ENCODE measurements around the gene CDK10. TPM values are rescaled to one million over a fixed set of nuclear protein-coding genes. Genes with fewer than 3 reads are reported as not detected.

Gene CDK10
- total RNA-seq, 1 donor from 2014 or later: 40.5 TPM

DNA sequence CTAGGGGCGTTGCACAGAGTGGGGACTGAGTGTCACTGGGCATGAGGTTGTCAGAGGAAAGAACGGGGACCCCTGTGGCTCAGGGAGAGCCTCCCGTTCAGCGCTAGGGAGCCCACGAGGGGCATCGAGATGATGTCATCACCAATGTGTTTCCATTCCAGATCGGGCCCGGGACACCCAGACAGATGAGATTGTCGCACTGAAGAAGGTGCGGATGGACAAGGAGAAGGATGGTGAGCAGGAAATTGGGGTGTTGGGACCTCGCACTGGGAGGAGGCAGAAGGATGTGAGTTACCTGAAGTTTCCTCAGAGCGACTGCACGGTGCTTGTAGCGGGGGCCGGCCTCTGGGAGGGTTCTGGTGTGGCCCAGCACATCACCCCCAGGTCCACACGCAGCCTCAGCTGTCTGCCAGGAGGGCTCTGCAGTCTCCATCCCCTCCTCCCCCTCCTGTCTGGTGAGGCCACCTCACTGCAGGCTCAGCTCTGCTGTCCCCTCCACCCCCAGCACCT lies 4.0 kb downstream of the CDK10 start:
- H3K36me3 Mint-ChIP-seq (ENCODE audit: low read depth, unreplicated experiment): peaks cover 15% of the 10 kb centered on the region

GRCh38 chr16:89691231-89691985 lies 4.9 kb downstream of the CDK10 start:
- no peak for DNase-seq (ENCODE audit: low read depth)
- no peak for FAIRE-seq
- no peaks in the 10 kb centered on the region for H3K27me3 ChIP-seq (ENCODE audit: insufficient read depth, low read length)
- H3K27me3 Mint-ChIP-seq (ENCODE audit: low read depth, unreplicated experiment): no peaks in the 10 kb centered on the region
- no peak overlapping the region for H2AFZ ChIP-seq (ENCODE audit: low read depth, low read length)
- H3K9me3 Mint-ChIP-seq (ENCODE audit: unreplicated experiment): no peaks in the 10 kb centered on the region
- H3K4me1 ChIP-seq (ENCODE audit: insufficient read depth, low read length): peaks cover 10% of the 10 kb centered on the region
- H3K4me1 Mint-ChIP-seq (ENCODE audit: low read depth, unreplicated experiment): peaks cover 4% of the 10 kb centered on the region
- TF ChIP-seq, protein P1, sequence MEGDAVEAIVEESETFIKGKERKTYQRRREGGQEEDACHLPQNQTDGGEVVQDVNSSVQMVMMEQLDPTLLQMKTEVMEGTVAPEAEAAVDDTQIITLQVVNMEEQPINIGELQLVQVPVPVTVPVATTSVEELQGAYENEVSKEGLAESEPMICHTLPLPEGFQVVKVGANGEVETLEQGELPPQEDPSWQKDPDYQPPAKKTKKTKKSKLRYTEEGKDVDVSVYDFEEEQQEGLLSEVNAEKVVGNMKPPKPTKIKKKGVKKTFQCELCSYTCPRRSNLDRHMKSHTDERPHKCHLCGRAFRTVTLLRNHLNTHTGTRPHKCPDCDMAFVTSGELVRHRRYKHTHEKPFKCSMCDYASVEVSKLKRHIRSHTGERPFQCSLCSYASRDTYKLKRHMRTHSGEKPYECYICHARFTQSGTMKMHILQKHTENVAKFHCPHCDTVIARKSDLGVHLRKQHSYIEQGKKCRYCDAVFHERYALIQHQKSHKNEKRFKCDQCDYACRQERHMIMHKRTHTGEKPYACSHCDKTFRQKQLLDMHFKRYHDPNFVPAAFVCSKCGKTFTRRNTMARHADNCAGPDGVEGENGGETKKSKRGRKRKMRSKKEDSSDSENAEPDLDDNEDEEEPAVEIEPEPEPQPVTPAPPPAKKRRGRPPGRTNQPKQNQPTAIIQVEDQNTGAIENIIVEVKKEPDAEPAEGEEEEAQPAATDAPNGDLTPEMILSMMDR (IDR thresholded peaks at IDR 0.05; ENCODE audit: insufficient read depth, low read depth, low read length): no peak
- H4K20me1 ChIP-seq (ENCODE audit: insufficient read depth, low read length): peaks cover 33% of the 10 kb centered on the region
- H3K27ac Mint-ChIP-seq (ENCODE audit: unreplicated experiment): no peak overlapping the region
- H3K4me2 ChIP-seq (ENCODE audit: low read length): no peak overlapping the region
- H3K27ac ChIP-seq (ENCODE audit: low read depth, low read length): no peak overlapping the region
- no peak overlapping the region for H3K4me3 ChIP-seq (ENCODE audit: insufficient read depth, low read depth, low read length)
- H3K79me2 ChIP-seq (ENCODE audit: insufficient read depth, low read length): peaks cover 25% of the 10 kb centered on the region
- no peaks in the 10 kb centered on the region for H3K9me3 ChIP-seq (ENCODE audit: insufficient read depth, low read depth, low read length)
- H3K4me3 Mint-ChIP-seq (ENCODE audit: unreplicated experiment): no peak overlapping the region
- H3K9ac ChIP-seq (ENCODE audit: low read length): no peak overlapping the region
- peaks cover 10% of the 10 kb centered on the region for H3K36me3 Mint-ChIP-seq (ENCODE audit: low read depth, unreplicated experiment)
- H3K36me3 ChIP-seq (ENCODE audit: insufficient read depth, low read length): peaks cover 12% of the 10 kb centered on the region

More for the DNA sequence above, 4.0 kb downstream of the CDK10 start:
- H3K9me3 ChIP-seq (ENCODE audit: insufficient read depth, low read depth, low read length): peaks cover 3% of the 10 kb centered on the region
- no peak overlapping the region for H2AFZ ChIP-seq (ENCODE audit: low read depth, low read length)
- peaks cover 10% of the 10 kb centered on the region for H3K4me1 ChIP-seq (ENCODE audit: insufficient read depth, low read length)
- H4K20me1 ChIP-seq (ENCODE audit: insufficient read depth, low read length): peaks cover 26% of the 10 kb centered on the region
- H3K27ac Mint-ChIP-seq (ENCODE audit: unreplicated experiment): peak overlapping the region; percentile 41
- no peak for FAIRE-seq
- no peak for DNase-seq (ENCODE audit: low read depth)
- H3K36me3 ChIP-seq (ENCODE audit: insufficient read depth, low read length): peaks cover 12% of the 10 kb centered on the region
- H3K4me1 Mint-ChIP-seq (ENCODE audit: low read depth, unreplicated experiment): peaks cover 4% of the 10 kb centered on the region
- H3K4me2 ChIP-seq (ENCODE audit: low read length): no peak overlapping the region
- no peak overlapping the region for H3K4me3 Mint-ChIP-seq (ENCODE audit: unreplicated experiment)
- no peaks in the 10 kb centered on the region for H3K27me3 Mint-ChIP-seq (ENCODE audit: low read depth, unreplicated experiment)
- no peak for TF ChIP-seq EZH2 (IDR thresholded peaks at IDR 0.05; ENCODE audit: insufficient read depth, low read length)
- TF ChIP-seq, protein P1 (IDR thresholded peaks at IDR 0.05; ENCODE audit: insufficient read depth, low read depth, low read length): no peak
- no peaks in the 10 kb centered on the region for H3K27me3 ChIP-seq (ENCODE audit: insufficient read depth, low read length)
- H3K9me3 Mint-ChIP-seq (ENCODE audit: unreplicated experiment): peaks cover 3% of the 10 kb centered on the region
- H3K4me3 ChIP-seq (ENCODE audit: insufficient read depth, low read depth, low read length): no peak overlapping the region
- H3K27ac ChIP-seq (ENCODE audit: low read depth, low read length): no peak overlapping the region
- peaks cover 25% of the 10 kb centered on the region for H3K79me2 ChIP-seq (ENCODE audit: insufficient read depth, low read length)
- H3K9ac ChIP-seq (ENCODE audit: low read length): no peak overlapping the region
